Right lobe of liver (tissue), 6 donors: Measurements from ENCODE around the gene FRMD4B. TPM values are rescaled to one million over a fixed set of nuclear protein-coding genes. Genes with fewer than 3 reads are reported as not detected.

Experiments used
- ATAC-seq, 4 donors: fragments of 200-7000 bp; cut with Tn5 transposase; one replicate each; pipeline ENCODE4 v1.9.1; 2020; ENCODE audit warnings: mild to moderate bottlenecking in 4 of 4, moderate library complexity in 4 of 4
- DNase-seq, 3 donors: peaks; one replicate each; pipeline ENCODE4 v3.0.0-alpha.2; 2020
- H3K27ac ChIP-seq, 3 donors: fragments of 200-600 bp; one replicate each; pipeline ENCODE4 v1.8.0; 2022
- H3K27me3 ChIP-seq, 2 donors: fragments of 200-600 bp; one replicate each; pipeline ENCODE4 v1.8.0; 2022
- H3K36me3 ChIP-seq, 4 donors: fragments of 200-600 bp; sonication (generic) in 1 of 4; one replicate each; pipeline versions ENCODE4 v1.5.1 to v1.8.0; 2017 to 2022; ENCODE audit warnings: control low read depth in 1 of 4
- H3K4me1 ChIP-seq, 4 donors: fragments of 200-600 bp; sonication (generic) in 1 of 4; one replicate each; pipeline versions ENCODE4 v1.5.1 to v1.8.0; 2017 to 2022; ENCODE audit warnings: control low read depth in 1 of 4
- H3K4me3 ChIP-seq, 3 donors: fragments of 200-600 bp; one replicate each; pipeline ENCODE4 v1.8.0; 2022
- H3K9me3 ChIP-seq, 4 donors: fragments of 200-600 bp; sonication (generic) in 1 of 4; one replicate each; pipeline versions ENCODE4 v1.5.1 to v1.8.0; 2017 to 2022; ENCODE audit warnings: control low read depth in 1 of 4
- POLR2A ChIP-seq: fragments of 450-650 bp; IDR thresholded peaks from one replicate; pipeline ENCODE4 v1.6.1; 2017; ENCODE audit warnings: antibody characterized with exemption, mild to moderate bottlenecking
- WGBS: methylation state at CpG from one replicate; pipeline ENCODE4 v1.1.6; 2018; ENCODE audit warnings: low coverage, low lambda C conversion rate; ENCODE audit not compliant: insufficient coverage; ENCODE audit errors: missing lambda C conversion rate; 5-methylcytosine and 5-hydroxymethylcytosine counted together
- intact Hi-C, 2 donors: fragments of 100-400 bp; cut with DNase I; formaldehyde crosslinking; loops; one replicate each; pipeline versions ENCODE4 v1.11.2 to v1.14.1; 2022
- total RNA-seq, 6 experiments: library from RNA; depleted of rRNA in 2 of 6; stranded (reverse); fragments of >200 nt in 2 of 6; fragmentation: NEBNext Ultra II Directional in 3 of 6; extraction: Animal tissue kit (Norgen Biotek cat#: 25700) in 3 of 6; gene quantifications; one replicate each; pipeline versions ENCODE4 v1.1.0 to v1.2.4, GENCODE V29; 2016 to 2023
- TF ChIP-seq, protein P1 (sequence below), 4 donors: fragments of 200-600 bp in 3 of 4; fragments of 450-650 bp in 1 of 4; IDR thresholded peaks; one replicate each; pipeline versions ENCODE4 v1.5.1 to v1.8.0; 2016 to 2022; ENCODE audit warnings: antibody characterized with exemption in 4 of 4, mild to moderate bottlenecking in 2 of 4
- donor health status: DM: no; HTN: yes; CAD: no.
- donor health status: DM: no; HTN: no; CAD: no.
- donor health status: DM: no; HTN: no; CAD: no.
- donor health status: DM: no; HTN: yes; CAD: no.
- donor health status: DM: no; HTN: yes; CAD: no.

Gene FRMD4B
- total RNA-seq, 6 experiments from 2014 or later: 9.2 to 21.0 (median 12.3) TPM

GRCh38 chr3:69388241-69388640 lies 2.4 kb upstream of the FRMD4B start:
- peaks cover 0 to 5% of the 10 kb centered on the region in 2 donors for H3K27me3 ChIP-seq
- no peak for DNase-seq
- no peak overlapping the region for H3K27ac ChIP-seq
- H3K9me3 ChIP-seq: no peaks in the 10 kb centered on the region
- WGBS: 15% methylated on average over 2 of the region's 4 CpGs
- H3K36me3 ChIP-seq: no peaks in the 10 kb centered on the region
- intact Hi-C loops: no loop called here
- ATAC-seq: no peak
- TF ChIP-seq, protein P1, sequence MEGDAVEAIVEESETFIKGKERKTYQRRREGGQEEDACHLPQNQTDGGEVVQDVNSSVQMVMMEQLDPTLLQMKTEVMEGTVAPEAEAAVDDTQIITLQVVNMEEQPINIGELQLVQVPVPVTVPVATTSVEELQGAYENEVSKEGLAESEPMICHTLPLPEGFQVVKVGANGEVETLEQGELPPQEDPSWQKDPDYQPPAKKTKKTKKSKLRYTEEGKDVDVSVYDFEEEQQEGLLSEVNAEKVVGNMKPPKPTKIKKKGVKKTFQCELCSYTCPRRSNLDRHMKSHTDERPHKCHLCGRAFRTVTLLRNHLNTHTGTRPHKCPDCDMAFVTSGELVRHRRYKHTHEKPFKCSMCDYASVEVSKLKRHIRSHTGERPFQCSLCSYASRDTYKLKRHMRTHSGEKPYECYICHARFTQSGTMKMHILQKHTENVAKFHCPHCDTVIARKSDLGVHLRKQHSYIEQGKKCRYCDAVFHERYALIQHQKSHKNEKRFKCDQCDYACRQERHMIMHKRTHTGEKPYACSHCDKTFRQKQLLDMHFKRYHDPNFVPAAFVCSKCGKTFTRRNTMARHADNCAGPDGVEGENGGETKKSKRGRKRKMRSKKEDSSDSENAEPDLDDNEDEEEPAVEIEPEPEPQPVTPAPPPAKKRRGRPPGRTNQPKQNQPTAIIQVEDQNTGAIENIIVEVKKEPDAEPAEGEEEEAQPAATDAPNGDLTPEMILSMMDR (IDR thresholded peaks at IDR 0.05): no peak
- no peak for TF ChIP-seq POLR2A
- peaks cover 0 to 6% (median 0%) of the 10 kb centered on the region in 4 donors for H3K4me1 ChIP-seq
- no peak overlapping the region for H3K4me3 ChIP-seq

DNA sequence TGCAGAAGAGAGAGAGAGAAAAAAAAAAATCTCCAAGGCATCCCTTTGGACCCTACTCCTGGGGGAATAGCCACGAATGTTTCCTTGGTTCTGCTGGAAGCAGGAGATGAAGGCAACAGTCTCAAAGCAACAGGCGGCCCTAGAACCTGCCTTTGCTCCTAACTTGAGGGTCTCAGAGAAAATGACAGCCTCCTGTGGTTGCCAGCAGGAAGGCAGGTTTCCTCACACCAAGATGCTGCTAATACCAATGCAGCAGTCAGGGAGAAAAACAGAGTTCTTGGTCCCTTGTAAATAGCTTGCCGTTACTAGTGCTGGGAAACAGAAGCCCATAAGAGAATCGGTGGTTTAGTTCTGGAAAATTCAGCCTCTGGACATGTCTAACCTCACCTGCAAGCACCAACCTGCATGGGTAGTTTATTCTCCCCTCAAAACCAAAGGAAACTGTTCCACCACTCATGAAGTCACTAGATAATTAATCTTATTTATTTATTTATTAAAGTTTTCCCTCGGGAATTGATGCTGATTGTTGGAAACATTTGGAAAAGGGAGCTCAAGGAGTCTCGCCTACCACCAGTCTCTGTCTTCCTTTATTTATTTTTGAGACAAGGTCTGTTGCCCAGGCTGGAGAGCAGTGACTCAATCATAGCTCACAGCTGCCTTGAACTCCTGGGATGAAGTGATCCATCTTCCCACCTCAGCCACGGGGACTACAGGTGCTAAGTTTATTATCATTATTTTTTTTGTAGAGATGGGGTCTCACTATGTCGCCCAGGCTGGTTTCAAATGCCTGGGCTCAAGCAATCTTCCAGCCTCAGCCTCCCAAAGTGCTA lies 883 bp upstream of the FRMD4B start:
- DNase-seq: no peak
- intact Hi-C loops: no loop called here
- Histone ChIP-seq H3K36me3 (no peaks in the 10 kb centered on the region), H3K4me1 (peaks cover 0 to 6% (median 0%) of the 10 kb centered on the region in 4 donors), H3K27ac (no peak overlapping the region), H3K27me3 (peaks cover 0 to 5% of the 10 kb centered on the region in 2 donors), H3K9me3 (no peaks in the 10 kb centered on the region), H3K4me3 (peak overlapping the region in 1 of 3 donors; percentile 43)
- ATAC-seq: no peak
- 27% methylated on average over 8 of the region's 8 CpGs for WGBS
- TF ChIP-seq, protein P1 (IDR thresholded peaks at IDR 0.05): no peak
- TF ChIP-seq POLR2A: no peak

GRCh38 chr3:69385123-69385722 lies 665 bp downstream of the FRMD4B start:
- intact Hi-C loops: no loop called here
- H3K27ac ChIP-seq: peak overlapping the region in 2 of 3 donors; percentile 7 to 20
- H3K9me3 ChIP-seq: no peaks in the 10 kb centered on the region
- TF ChIP-seq POLR2A: no peak
- TF ChIP-seq, protein P1 (IDR thresholded peaks at IDR 0.05): no peak
- H3K4me3 ChIP-seq: peak overlapping the region; percentile 43 to 51 (median 49)
- H3K4me1 ChIP-seq: peaks cover 0 to 6% (median 0%) of the 10 kb centered on the region in 4 donors
- peaks cover 0 to 5% of the 10 kb centered on the region in 2 donors for H3K27me3 ChIP-seq
- ATAC-seq (peak in 3 of 4 donors; percentile 6 to 24 (median 11)), DNase-seq (no peak)
- WGBS: 9% methylated on average over 11 of the region's 11 CpGs
- H3K36me3 ChIP-seq: no peaks in the 10 kb centered on the region

GRCh38 chr3:69384326-69384725 lies 1.6 kb downstream of the FRMD4B start:
- no peak for DNase-seq
- peak in 1 of 4 donors; percentile 7 for ATAC-seq

More at GRCh38 chr3:69384326-69384725, 1.6 kb downstream of the FRMD4B start:
- Histone ChIP-seq H3K4me3 (peak overlapping the region in 1 of 3 donors; percentile 43), H3K9me3 (no peaks in the 10 kb centered on the region), H3K27me3 (peaks cover 0 to 5% of the 10 kb centered on the region in 2 donors), H3K4me1 (peaks cover 0 to 6% (median 0%) of the 10 kb centered on the region in 4 donors), H3K36me3 (no peaks in the 10 kb centered on the region), H3K27ac (peak overlapping the region in 1 of 3 donors; percentile 9)
- TF ChIP-seq POLR2A: no peak
- TF ChIP-seq, protein P1 (IDR thresholded peaks at IDR 0.05): no peak
- intact Hi-C loops: no loop called here
- 50% methylated on average over 1 of the region's 1 CpG for WGBS
